Ovary (tissue), 9 donors: ENCODE results near the gene KANK2. TPM values are rescaled to one million over a fixed set of nuclear protein-coding genes. Genes with fewer than 3 reads are reported as not detected.

ENCODE experiments used
- DNase-seq, 5 donors: peaks; one replicate each; pipeline ENCODE4 v3.0.0-alpha.2; 2019 to 2020
- H3K27ac ChIP-seq, 2 donors: fragments of 200-600 bp; one replicate each; pipeline versions ENCODE4 v1.5.1 to v1.8.0; 2019 to 2022
- H3K27me3 ChIP-seq: fragments of 200-600 bp; one replicate; pipeline ENCODE4 v1.8.0; 2022
- H3K36me3 ChIP-seq: fragments of 200-600 bp; sonication (generic); one replicate; pipeline ENCODE4 v1.5.1; 2019
- H3K4me1 ChIP-seq: one replicate; pipeline ENCODE4 v1.8.1; 2013; ENCODE audit warnings: mild to moderate bottlenecking, moderate library complexity; ENCODE audit not compliant: insufficient read depth
- H3K4me3 ChIP-seq: fragments of 200-600 bp; sonication (generic); one replicate; pipeline ENCODE4 v1.5.1; 2017
- H3K9me3 ChIP-seq, 2 donors: fragments of 200-600 bp in 1 of 2; sonication (generic) in 1 of 2; one replicate each; pipeline versions ENCODE4 v1.5.1 to v1.8.1; 2013 to 2019; ENCODE audit warnings: mild to moderate bottlenecking in 1 of 2, moderate library complexity in 1 of 2
- CTCF ChIP-seq, 3 donors: fragments of 450-650 bp in 2 of 3; fragments of 200-600 bp in 1 of 3; IDR thresholded peaks; one replicate each; pipeline versions ENCODE4 v1.5.1 to v1.8.0; 2016 to 2022; ENCODE audit warnings: antibody characterized with exemption in 3 of 3, mild to moderate bottlenecking in 1 of 3
- EP300 ChIP-seq: sonication (generic); formaldehyde crosslinking; IDR thresholded peaks from one replicate; pipeline ENCODE4 v1.6.1; 2017; ENCODE audit warnings: antibody characterized with exemption
- POLR2A ChIP-seq: fragments of 450-650 bp; IDR thresholded peaks from one replicate; pipeline ENCODE4 v1.6.1; 2017; ENCODE audit warnings: antibody characterized with exemption, mild to moderate bottlenecking, moderate library complexity
- WGBS, 3 donors: extraction: QIAGEN DNeasy Blood & Tissue Kit in 1 of 3; methylation state at CpG; one replicate each; pipeline versions ENCODE4 v1.1.5 to v1.1.7; 2013 to 2017; 5-methylcytosine and 5-hydroxymethylcytosine counted together
- intact Hi-C, 4 donors: fragments of 100-400 bp; cut with DNase I; formaldehyde crosslinking; loops; one replicate each; pipeline versions ENCODE4 v1.11.0 to v1.15.1; 2022 to 2023
- polyA plus RNA-seq, 2 donors: library from polyadenylated mRNA; stranded (reverse); fragments of 200-250 nt in 1 of 2; fragments of 350-450 nt in 1 of 2; fragmentation: Illumina TruSeq in 1 of 2; extraction: RNeasy Lipid Tissue Mini Kit (QIAGEN cat#74804) in 1 of 2; gene quantifications; one replicate each; pipeline ENCODE4 v1.2.3, GENCODE V29; 2013 to 2014
- total RNA-seq, 7 donors: library from RNA; depleted of rRNA in 2 of 7; stranded (reverse); fragments of >200 nt in 2 of 7; fragmentation: NEBNext Ultra II Directional in 3 of 7; extraction: Animal tissue kit (Norgen Biotek cat#: 25700) in 3 of 7; gene quantifications; one replicate each; pipeline versions ENCODE4 v1.1.0 to v1.2.4, GENCODE V29; 2016 to 2023
- donor health status: DM: no; HTN: no; CAD: no; lungs with moderate emphysema.
- donor health status: DM: no; HTN: no; CAD: no.
- donor health status: Bipolar disorder and iron deficiency.
- donor health status: DM: yes; HTN: yes; CAD: no.
- donor health status: DM: no; HTN: no; CAD: no.
- donor health status: DM: yes; HTN: yes; CAD: no.

KANK2 gene
- total and polyA plus RNA-seq, 9 donors: 238 to 642 (median 433) TPM

DNA sequence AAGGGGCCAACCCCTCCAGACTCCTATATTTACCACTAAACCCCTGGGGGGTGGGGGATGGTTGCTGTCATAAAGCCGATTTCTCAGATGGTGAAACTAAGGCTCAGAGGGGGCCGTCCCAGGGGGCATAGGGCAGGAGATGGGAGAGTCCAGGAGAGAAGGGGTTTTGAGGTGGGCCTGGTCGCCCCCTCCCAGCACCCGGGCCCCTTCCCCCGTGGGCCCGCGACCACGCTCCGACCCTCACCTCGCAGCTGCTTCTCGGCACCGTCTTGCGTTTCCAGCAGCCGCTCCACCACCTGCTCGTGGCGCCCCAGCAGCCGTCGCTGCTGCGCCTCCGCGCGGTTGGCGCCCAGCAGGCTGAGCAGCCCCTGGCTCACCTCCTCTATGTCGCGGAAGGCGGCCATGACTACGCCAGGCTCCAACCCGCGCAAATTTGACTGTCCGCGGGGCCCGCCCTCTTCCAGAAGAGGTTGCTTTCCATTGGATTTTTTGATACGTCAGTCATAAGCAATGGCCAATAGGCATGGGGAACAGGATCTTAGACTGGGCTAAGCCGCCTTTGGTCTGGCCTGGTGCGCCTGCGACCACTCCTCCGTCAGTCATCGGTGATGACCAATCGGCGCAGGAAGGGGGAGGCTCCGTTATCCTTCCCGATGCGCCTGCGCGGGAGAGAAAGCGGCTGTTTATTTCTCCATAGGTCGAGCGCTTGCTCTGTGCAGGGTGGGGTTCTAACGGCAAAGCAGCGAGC lies 41.8 kb downstream of the KANK2 start, which contains the start of gene SPC24:
Gene SPC24, minus strand, starts transcription at position 410 of the 748 bp plus-strand sequence. Its CDS starts 6 bp downstream, at position 404.
- TF ChIP-seq EP300: no peak
- no peak for TF ChIP-seq POLR2A
- no peak for TF ChIP-seq CTCF (IDR thresholded peaks at IDR 0.05)
- H3K27ac ChIP-seq: peak within 1 kb of the TSS; percentile 30 to 56
- H3K4me3 ChIP-seq: peak within 1 kb of the TSS; percentile 44
- H3K4me1 ChIP-seq: peaks cover 15% of the 10 kb centered on the region
- intact Hi-C loops: loop anchor here in 1 of 4 donors (5.0 kb wide), 1 partner anchor 42 kb away; the partner anchor contains the start of gene KANK2
- no peaks in the 10 kb centered on the region for H3K27me3 ChIP-seq
- 0 to 2% (median 1%) methylated on average over 48 to 50 of the region's 50 CpGs for WGBS, 3 donors
- no peaks in the 10 kb centered on the region for H3K9me3 ChIP-seq
- peak; percentile 92 to 95 (median 94) for DNase-seq
- H3K36me3 ChIP-seq: no peaks in the 10 kb centered on the region

- no peaks in the 10 kb centered on the region for H3K9me3 ChIP-seq
- no peaks in the 10 kb centered on the region for H3K27me3 ChIP-seq
- 32 to 44% (median 37%) methylated on average over 6 of the region's 6 CpGs for WGBS, 3 donors
- no peak overlapping the region for H3K4me3 ChIP-seq
- H3K27ac ChIP-seq: no peak overlapping the region
- H3K4me1 ChIP-seq: peaks cover 15% of the 10 kb centered on the region
- intact Hi-C loops: loop anchor here in 1 of 4 donors (5.0 kb wide), 1 partner anchor 43 kb away; the partner anchor contains the start of gene KANK2
- H3K36me3 ChIP-seq: no peaks in the 10 kb centered on the region
- no peak for DNase-seq
- TF ChIP-seq POLR2A: no peak
- TF ChIP-seq EP300: no peak
Measured at GRCh38 chr19:11154683-11155047, 42.7 kb downstream of the KANK2 start.

DNA sequence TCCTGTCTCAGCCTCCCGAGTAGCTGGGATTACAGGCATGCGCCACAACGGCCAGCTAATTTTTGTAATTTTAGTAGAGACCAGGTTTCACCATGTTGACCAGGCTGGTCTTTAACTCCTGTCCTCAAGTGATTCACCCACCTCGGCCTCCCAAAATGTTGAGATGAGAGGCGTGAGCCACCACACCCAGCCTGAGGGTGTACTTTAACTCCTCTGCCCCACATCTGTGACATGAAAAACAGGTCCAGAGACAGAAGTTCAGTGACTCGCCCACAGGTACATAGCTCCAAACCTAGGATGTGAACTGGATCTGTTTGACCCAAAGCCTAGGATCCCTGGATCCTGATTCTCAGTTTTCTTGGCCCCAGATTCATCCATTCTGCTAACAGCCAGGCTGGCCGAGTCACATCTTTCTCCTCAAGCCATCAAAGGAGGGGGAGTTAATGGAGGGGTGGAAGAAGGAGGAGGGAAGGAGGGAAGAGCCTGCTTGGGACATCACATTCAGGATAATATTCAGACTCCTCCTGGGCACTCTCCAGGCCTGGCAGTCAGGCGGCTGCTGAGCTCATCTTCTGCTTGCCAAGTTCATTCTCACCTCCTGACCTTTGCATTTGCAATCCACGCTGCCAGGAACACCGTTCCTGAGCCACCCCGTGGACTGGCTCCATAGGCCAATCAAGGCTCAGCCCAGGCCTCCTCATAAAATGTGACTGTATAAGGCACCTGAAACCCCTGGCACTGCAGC lies 44.9 kb downstream of the KANK2 start:
- Histone ChIP-seq H3K27me3 (no peaks in the 10 kb centered on the region), H3K27ac (peak overlapping the region; percentile 46 to 57), H3K9me3 (no peaks in the 10 kb centered on the region), H3K4me3 (no peak overlapping the region), H3K4me1 (peaks cover 7% of the 10 kb centered on the region), H3K36me3 (no peaks in the 10 kb centered on the region)
- intact Hi-C loops: no loop called here
- TF ChIP-seq CTCF (IDR thresholded peaks at IDR 0.05) (no peak), EP300 (peak; percentile 23), POLR2A (no peak)
- peak in 4 of 5 donors; percentile 64 to 78 (median 67) for DNase-seq
- 44 to 53% (median 51%) methylated on average over 11 of the region's 11 CpGs for WGBS, 3 donors

- Histone ChIP-seq H3K36me3 (no peaks in the 10 kb centered on the region), H3K4me1 (peaks cover 6% of the 10 kb centered on the region), H3K4me3 (no peak overlapping the region), H3K27me3 (no peaks in the 10 kb centered on the region), H3K27ac (no peak overlapping the region), H3K9me3 (no peaks in the 10 kb centered on the region)
- TF ChIP-seq EP300 (no peak), CTCF (IDR thresholded peaks at IDR 0.05) (no peak), POLR2A (no peak)
- 29 to 36% (median 31%) methylated on average over 7 of the region's 7 CpGs for WGBS, 3 donors
- no peak for DNase-seq
- intact Hi-C loops: no loop called here
Measured at GRCh38 chr19:11151181-11151580, 46.2 kb downstream of the KANK2 start.
